Endothelial cell of umbilical vein (primary cell): ENCODE results near the gene CHST3.

ENCODE experiments used
- EZH2 ChIP-seq: IDR thresholded peaks from 2 replicates; pipeline ENCODE4 v1.6.1; 2012; ENCODE audit warnings: borderline replicate concordance, low read depth, mild to moderate bottlenecking, moderate library complexity, low read length, inconsistent platforms; ENCODE audit not compliant: severe bottlenecking
- TF ChIP-seq, protein P1 (sequence below), 2 donors: IDR thresholded peaks; 1 replicate in 1 of 2; 2 replicates in 1 of 2; pipeline ENCODE4 v1.5.1; 2011; ENCODE audit warnings: low read length in 2 of 2, mild to moderate bottlenecking in 2 of 2, moderate library complexity in 2 of 2, control low read depth in 1 of 2, inconsistent platforms in 1 of 2, low read depth in 1 of 2; ENCODE audit not compliant: insufficient read depth in 1 of 2; ENCODE audit errors: extremely low read depth in 1 of 2

DNA sequence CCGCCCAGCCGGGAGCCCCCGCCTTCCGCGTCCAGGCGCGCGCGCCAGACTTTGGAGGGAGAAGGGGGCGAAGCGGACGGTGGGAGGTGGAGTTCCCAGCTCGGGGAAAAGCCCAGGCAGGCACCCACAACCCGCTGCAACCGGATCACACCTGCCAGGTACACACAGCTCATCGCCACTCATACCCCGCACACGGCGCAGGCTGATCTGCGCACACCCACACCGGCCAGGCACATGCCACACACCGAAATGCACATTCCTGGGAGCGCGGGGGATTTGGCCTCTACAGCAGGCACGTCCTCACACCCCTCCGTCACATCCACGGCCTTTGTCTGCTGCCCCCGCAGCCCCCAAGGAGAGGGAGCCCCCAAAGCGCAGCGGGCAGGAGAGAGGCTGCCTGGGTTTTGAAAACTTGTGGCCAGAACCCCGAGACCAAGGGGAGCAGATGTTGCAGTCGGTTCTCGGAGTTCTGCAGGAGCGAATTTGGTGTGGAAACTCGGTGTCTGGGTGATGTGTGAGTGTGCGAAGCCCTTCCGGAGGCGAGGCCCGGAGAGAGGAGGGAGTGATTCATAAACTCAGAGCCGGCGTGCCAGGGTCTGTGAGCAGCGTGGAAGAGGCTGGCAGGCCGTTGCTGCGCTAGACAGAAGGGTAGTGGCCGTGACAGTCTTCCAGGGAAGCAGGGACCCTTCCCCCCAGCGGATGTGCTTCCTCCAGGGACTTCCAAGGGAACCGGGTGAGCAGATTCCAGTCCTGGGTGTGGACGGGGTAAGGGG lies 734 bp downstream of the CHST3 start:
- no peak for TF ChIP-seq EZH2
- TF ChIP-seq, protein P1, sequence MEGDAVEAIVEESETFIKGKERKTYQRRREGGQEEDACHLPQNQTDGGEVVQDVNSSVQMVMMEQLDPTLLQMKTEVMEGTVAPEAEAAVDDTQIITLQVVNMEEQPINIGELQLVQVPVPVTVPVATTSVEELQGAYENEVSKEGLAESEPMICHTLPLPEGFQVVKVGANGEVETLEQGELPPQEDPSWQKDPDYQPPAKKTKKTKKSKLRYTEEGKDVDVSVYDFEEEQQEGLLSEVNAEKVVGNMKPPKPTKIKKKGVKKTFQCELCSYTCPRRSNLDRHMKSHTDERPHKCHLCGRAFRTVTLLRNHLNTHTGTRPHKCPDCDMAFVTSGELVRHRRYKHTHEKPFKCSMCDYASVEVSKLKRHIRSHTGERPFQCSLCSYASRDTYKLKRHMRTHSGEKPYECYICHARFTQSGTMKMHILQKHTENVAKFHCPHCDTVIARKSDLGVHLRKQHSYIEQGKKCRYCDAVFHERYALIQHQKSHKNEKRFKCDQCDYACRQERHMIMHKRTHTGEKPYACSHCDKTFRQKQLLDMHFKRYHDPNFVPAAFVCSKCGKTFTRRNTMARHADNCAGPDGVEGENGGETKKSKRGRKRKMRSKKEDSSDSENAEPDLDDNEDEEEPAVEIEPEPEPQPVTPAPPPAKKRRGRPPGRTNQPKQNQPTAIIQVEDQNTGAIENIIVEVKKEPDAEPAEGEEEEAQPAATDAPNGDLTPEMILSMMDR (IDR thresholded peaks at IDR 0.05; ENCODE audit: extremely low read depth in 1 of 2, insufficient read depth in 1 of 2, low read depth in 1 of 2, low read length in 2 of 2): no peak
